Natural killer cell (primary cell): Measurements from ENCODE around the gene CTIF. TPM values are rescaled to one million over a fixed set of nuclear protein-coding genes. Genes with fewer than 3 reads are reported as not detected.

Source experiments
- ATAC-seq, 3 donors: fragments of 150-1000 bp in 2 of 3; fragments of 200-7000 bp in 1 of 3; cut with Tn5 transposase; 1 replicate in 1 of 3; 2 replicates in 2 of 3; pipeline ENCODE4 v1.10.0; 2021; ENCODE audit warnings: mild to moderate bottlenecking in 2 of 3, moderate library complexity in 2 of 3
- DNase-seq, 2 donors: peaks; one replicate each; pipeline versions ENCODE4 v3.0.0 to v3.0.0-alpha.2; 2013 to 2021; ENCODE audit warnings: mixed read lengths in 1 of 2
- H3K27ac ChIP-seq: one replicate; pipeline ENCODE4 v1.5.1; 2013; ENCODE audit warnings: mild to moderate bottlenecking, low read length
- H3K27me3 ChIP-seq: one replicate; pipeline ENCODE4 v1.6.1; 2013; ENCODE audit warnings: low read length; ENCODE audit not compliant: control insufficient read depth, insufficient read depth
- H3K36me3 ChIP-seq: one replicate; pipeline ENCODE4 v1.6.1; 2013; ENCODE audit warnings: low read length; ENCODE audit not compliant: control insufficient read depth, insufficient read depth
- H3K4me1 ChIP-seq: one replicate; pipeline ENCODE4 v1.6.1; 2013; ENCODE audit warnings: low read length; ENCODE audit not compliant: control insufficient read depth, insufficient read depth
- H3K4me3 ChIP-seq: one replicate; pipeline ENCODE4 v1.5.1; 2013; ENCODE audit warnings: low read length
- H3K9me3 ChIP-seq: one replicate; pipeline ENCODE4 v1.6.1; 2013; ENCODE audit warnings: low read length; ENCODE audit not compliant: control insufficient read depth, insufficient read depth
- H3K27ac Mint-ChIP-seq, 2 donors: one replicate each; pipeline ENCODE4 v1.8.0; 2022; ENCODE audit warnings: mild to moderate bottlenecking in 2 of 2, mixed read lengths in 2 of 2, moderate library complexity in 1 of 2
- H3K27me3 Mint-ChIP-seq, 2 donors: one replicate each; pipeline ENCODE4 v1.8.0; 2022; ENCODE audit warnings: low read depth in 2 of 2, mixed read lengths in 2 of 2
- H3K36me3 Mint-ChIP-seq: one replicate; pipeline ENCODE4 v1.8.0; 2022; ENCODE audit warnings: mixed read lengths
- H3K4me1 Mint-ChIP-seq, 2 donors: one replicate each; pipeline ENCODE4 v1.8.0; 2022; ENCODE audit warnings: mixed read lengths in 2 of 2
- H3K4me3 Mint-ChIP-seq: one replicate; pipeline ENCODE4 v1.8.0; 2022; ENCODE audit warnings: mild to moderate bottlenecking, moderate library complexity, mixed read lengths
- H3K9me3 Mint-ChIP-seq, 2 donors: one replicate each; pipeline ENCODE4 v1.8.0; 2022; ENCODE audit warnings: mixed read lengths in 2 of 2
- CTCF ChIP-seq: fragments of 200-600 bp; IDR thresholded peaks from one replicate; pipeline ENCODE4 v1.8.0; 2022; ENCODE audit warnings: antibody characterized with exemption
- WGBS: methylation state at CpG from one replicate; pipeline ENCODE4 v1.1.7; 2013; ENCODE audit warnings: missing lambda C conversion rate; ENCODE audit not compliant: insufficient coverage; 5-methylcytosine and 5-hydroxymethylcytosine counted together
- intact Hi-C: fragments of 100-400 bp; cut with micrococcal nuclease; formaldehyde crosslinking; loops from one replicate; pipeline ENCODE4 v1.14.2; 2022
- total RNA-seq, 4 donors: library from RNA; stranded (reverse); fragments of 120-200 nt in 1 of 4; gene quantifications; one replicate each; pipeline versions ENCODE4 v1.2.3 to v1.2.4, GENCODE V29; 2013 to 2022

The CTIF gene
- total RNA-seq, 3 donors from 2014 or later (not counting 1 experiment from before 2014, with no cell fraction given) = 6.9 to 10.2 (median 8.2) TPM

- no peak for TF ChIP-seq CTCF
- Mint-ChIP-seq H3K4me3 (no peak overlapping the region), H3K27ac (no peak overlapping the region), H3K4me1 (no peaks in the 10 kb centered on the region), H3K9me3 (no peaks in the 10 kb centered on the region), H3K36me3 (no peaks in the 10 kb centered on the region), H3K27me3 (no peaks in the 10 kb centered on the region)
- no peak for ATAC-seq
- DNase-seq = no peak
- 100% methylated on average over 1 of the region's 1 CpG for WGBS
- no peaks in the 10 kb centered on the region for H3K36me3 ChIP-seq
- no peak overlapping the region for H3K4me3 ChIP-seq
- H3K4me1 ChIP-seq = no peaks in the 10 kb centered on the region
- H3K27me3 ChIP-seq = no peaks in the 10 kb centered on the region
- intact Hi-C loops = no loop called here
- no peak overlapping the region for H3K27ac ChIP-seq
- H3K9me3 ChIP-seq = no peaks in the 10 kb centered on the region
Observed at GRCh38 chr18:48634975-48635374, 96.1 kb downstream of the CTIF start.

- H3K4me1 ChIP-seq = no peaks in the 10 kb centered on the region
- DNase-seq = no peak
Observed at GRCh38 chr18:48635806-48636205, 97.0 kb downstream of the CTIF start.

GRCh38 chr18:48636436-48636835, 97.6 kb downstream of the CTIF start:
- no peak for ATAC-seq
- WGBS = 98% methylated on average over 9 of the region's 9 CpGs
- no peaks in the 10 kb centered on the region for H3K36me3 ChIP-seq
- TF ChIP-seq CTCF = no peak
- Mint-ChIP-seq H3K4me1 (no peaks in the 10 kb centered on the region), H3K27ac (no peak overlapping the region), H3K27me3 (no peaks in the 10 kb centered on the region), H3K9me3 (no peaks in the 10 kb centered on the region), H3K36me3 (no peaks in the 10 kb centered on the region), H3K4me3 (no peak overlapping the region)
- no peak overlapping the region for H3K27ac ChIP-seq
- H3K9me3 ChIP-seq = no peaks in the 10 kb centered on the region
- DNase-seq = no peak
- H3K27me3 ChIP-seq = no peaks in the 10 kb centered on the region
- no peak overlapping the region for H3K4me3 ChIP-seq
- intact Hi-C loops = no loop called here
- no peaks in the 10 kb centered on the region for H3K4me1 ChIP-seq

More at GRCh38 chr18:48635806-48636205, 97.0 kb downstream of the CTIF start:
- intact Hi-C loops = no loop called here
- H3K4me1 Mint-ChIP-seq = no peaks in the 10 kb centered on the region
- H3K9me3 ChIP-seq = no peaks in the 10 kb centered on the region
- no peak overlapping the region for H3K4me3 ChIP-seq
- H3K36me3 Mint-ChIP-seq = no peaks in the 10 kb centered on the region
- H3K27ac ChIP-seq = no peak overlapping the region
- no peaks in the 10 kb centered on the region for H3K36me3 ChIP-seq
- no peaks in the 10 kb centered on the region for H3K27me3 Mint-ChIP-seq
- H3K27ac Mint-ChIP-seq = no peak overlapping the region
- 79% methylated on average over 2 of the region's 2 CpGs for WGBS
- H3K4me3 Mint-ChIP-seq = no peak overlapping the region
- TF ChIP-seq CTCF = no peak
- H3K9me3 Mint-ChIP-seq = no peaks in the 10 kb centered on the region
- ATAC-seq = no peak
- H3K27me3 ChIP-seq = no peaks in the 10 kb centered on the region
